ENCODE results near the gene SYNC.

DNA sequence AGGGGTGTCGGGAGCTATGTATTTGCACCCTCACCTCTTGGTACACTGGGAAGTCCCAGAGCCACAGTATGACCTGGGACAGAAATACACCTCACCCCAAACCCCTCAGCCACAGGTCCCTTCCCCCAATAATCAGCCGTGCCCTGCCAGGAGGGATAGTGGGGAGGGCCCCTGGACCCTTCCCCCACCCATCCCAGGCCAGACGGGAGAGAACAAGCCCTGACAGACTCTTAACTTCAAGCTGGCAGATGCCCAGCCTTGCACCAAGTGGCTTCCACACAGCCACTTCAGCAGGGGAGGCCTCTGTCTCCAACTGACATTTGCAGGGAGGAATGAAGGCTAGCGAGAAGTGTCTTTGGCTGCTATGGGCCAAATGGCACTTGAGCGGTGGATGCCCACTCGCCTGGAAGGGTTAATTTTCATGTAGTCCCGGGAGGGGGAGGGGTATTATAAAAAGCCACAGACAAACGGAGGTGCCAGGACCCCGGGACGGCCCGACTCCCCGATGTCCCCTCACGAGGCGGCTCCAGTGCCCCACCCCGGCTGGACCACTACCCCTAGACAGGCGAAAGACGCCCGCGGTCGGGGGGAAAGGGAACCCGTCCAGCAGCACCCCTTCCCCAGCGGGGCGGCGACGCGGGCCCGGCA, 495 bp downstream of the SYNC start:
- TF ChIP-seq CTCF (conservative IDR thresholded peaks at IDR 0.05) (no peak), ZFX (IDR thresholded peaks at IDR 0.05) (no peak)
